ENCODE results near the gene IKZF3.

DNA sequence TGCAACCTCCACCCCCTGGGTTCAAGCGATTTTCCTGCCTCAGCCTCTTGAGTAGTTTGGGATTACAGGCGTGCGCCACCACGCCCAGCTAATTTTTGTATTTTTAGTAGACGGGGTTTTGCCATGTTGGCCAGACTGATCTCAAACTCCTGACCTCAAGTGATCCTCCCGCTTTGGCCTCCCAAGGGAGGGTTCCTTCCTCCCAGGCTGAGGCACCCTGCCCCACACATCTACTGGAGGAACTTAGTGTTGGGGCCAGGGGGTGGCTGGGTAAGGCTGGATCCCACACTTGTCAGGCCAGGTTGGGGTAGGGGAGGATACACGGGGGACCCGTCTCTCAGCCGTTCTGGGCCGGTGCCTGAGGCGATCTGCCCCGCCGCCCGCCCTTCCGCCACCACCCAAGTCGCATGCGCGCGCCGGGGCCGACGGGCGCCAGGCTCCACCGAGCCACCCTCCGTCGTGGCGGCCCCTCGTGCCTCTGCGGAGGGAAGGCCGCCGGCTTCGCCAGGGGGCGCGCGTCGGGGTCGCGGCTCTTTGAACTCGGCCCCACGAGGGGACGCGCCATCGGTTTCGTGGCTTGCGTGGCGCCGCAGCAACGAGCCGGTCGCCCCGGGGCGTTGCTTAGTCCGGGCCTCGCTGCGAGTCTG, 110.5 kb downstream of the IKZF3 start:
- TF ChIP-seq, protein P1, sequence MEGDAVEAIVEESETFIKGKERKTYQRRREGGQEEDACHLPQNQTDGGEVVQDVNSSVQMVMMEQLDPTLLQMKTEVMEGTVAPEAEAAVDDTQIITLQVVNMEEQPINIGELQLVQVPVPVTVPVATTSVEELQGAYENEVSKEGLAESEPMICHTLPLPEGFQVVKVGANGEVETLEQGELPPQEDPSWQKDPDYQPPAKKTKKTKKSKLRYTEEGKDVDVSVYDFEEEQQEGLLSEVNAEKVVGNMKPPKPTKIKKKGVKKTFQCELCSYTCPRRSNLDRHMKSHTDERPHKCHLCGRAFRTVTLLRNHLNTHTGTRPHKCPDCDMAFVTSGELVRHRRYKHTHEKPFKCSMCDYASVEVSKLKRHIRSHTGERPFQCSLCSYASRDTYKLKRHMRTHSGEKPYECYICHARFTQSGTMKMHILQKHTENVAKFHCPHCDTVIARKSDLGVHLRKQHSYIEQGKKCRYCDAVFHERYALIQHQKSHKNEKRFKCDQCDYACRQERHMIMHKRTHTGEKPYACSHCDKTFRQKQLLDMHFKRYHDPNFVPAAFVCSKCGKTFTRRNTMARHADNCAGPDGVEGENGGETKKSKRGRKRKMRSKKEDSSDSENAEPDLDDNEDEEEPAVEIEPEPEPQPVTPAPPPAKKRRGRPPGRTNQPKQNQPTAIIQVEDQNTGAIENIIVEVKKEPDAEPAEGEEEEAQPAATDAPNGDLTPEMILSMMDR (IDR thresholded peaks at IDR 0.05; ENCODE audit: low read length): no peak
- TF ChIP-seq EZH2 (optimal IDR thresholded peaks at IDR 0.05; ENCODE audit: low read depth, low read length): no peak

All from MM.1S (cell line).